T1000 (cell line): ENCODE results near the gene GLT6D1.

Experiments used
- DNase-seq: peaks from one replicate; lab custom pipeline; 2025; ENCODE audit warnings: mixed read lengths; lab: John Stamatoyannopoulos, UW

Gene GLT6D1

GRCh38 chr9:135622415-135623020, 16.8 kb downstream of the GLT6D1 start:
- DNase-seq, result no peak

- no peak for DNase-seq
These were observed 18.8 kb downstream of the GLT6D1 start for GRCh38 chr9:135620558-135620957.

- no peak for DNase-seq
These were observed 19.8 kb downstream of the GLT6D1 start for GRCh38 chr9:135619599-135619886.

GRCh38 chr9:135618866-135619598, 20.3 kb downstream of the GLT6D1 start:
- DNase-seq, result no peak

- no peak for DNase-seq
These were observed 21.3 kb downstream of the GLT6D1 start for GRCh38 chr9:135617991-135618411.

DNA sequence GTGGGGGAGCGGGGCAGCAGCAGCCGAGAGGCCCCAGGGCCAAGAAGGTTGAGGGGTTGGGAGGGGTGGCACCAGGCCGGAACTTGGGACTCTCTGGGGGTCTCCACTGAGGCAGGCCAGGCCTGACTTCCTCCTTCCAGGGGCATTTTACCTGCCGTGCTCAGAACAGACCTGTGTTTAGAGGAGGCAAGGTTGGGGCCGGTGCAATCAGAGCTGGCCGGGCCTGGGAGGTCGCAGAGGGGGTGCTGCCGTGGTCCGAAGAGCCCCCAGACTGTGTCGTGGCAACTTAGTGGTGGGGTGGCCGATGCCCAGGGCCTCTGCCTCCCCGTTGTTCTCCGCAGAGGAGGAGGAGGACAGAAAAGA, 21.8 kb downstream of the GLT6D1 start:
- DNase-seq, result no peak

- DNase-seq, result no peak
These were observed 22.5 kb downstream of the GLT6D1 start for GRCh38 chr9:135616619-135617537.

- no peak for DNase-seq
These were observed 23.4 kb downstream of the GLT6D1 start for GRCh38 chr9:135615666-135616618.

DNA sequence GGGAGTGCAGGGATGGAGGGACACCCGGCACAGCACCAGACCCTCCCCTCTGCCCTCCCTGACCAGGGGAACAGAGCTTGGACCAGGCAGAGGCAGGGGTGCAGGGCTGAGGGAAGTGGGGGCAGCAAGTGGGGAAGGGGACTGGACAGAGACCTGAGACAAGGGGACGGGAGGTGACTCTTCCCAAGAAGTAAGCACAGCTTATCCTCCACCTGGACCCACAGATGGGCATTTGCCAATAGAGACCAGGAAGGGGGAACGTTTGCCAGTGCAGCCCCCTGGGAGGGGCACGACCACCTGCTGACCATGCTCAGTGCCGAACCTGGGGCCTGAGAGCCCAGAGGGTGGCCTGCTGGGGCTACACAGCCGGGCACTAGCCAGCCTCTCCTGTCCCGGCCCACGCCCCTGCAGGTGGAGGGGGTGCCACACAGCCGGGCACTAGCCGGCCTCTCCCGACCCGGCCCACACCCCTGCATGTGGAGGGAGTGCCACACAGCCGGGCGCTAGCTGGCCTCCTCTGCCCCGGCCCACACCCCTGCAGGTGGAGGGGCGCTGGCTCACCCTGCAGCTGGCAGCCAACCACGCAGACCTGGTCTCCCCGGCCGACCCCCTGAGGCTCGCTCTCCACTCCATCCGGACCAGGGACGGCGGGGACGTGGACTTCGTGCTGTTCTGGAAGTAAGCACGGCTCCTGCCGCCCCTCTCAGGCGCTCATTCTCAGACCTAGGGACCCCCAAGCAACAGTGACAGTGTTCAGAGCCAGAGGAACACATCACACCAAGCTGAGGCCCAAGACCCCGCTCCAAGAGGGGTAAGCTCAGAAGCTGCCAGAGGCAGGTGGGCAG, 24.3 kb downstream of the GLT6D1 start:
- no peak for DNase-seq

DNA sequence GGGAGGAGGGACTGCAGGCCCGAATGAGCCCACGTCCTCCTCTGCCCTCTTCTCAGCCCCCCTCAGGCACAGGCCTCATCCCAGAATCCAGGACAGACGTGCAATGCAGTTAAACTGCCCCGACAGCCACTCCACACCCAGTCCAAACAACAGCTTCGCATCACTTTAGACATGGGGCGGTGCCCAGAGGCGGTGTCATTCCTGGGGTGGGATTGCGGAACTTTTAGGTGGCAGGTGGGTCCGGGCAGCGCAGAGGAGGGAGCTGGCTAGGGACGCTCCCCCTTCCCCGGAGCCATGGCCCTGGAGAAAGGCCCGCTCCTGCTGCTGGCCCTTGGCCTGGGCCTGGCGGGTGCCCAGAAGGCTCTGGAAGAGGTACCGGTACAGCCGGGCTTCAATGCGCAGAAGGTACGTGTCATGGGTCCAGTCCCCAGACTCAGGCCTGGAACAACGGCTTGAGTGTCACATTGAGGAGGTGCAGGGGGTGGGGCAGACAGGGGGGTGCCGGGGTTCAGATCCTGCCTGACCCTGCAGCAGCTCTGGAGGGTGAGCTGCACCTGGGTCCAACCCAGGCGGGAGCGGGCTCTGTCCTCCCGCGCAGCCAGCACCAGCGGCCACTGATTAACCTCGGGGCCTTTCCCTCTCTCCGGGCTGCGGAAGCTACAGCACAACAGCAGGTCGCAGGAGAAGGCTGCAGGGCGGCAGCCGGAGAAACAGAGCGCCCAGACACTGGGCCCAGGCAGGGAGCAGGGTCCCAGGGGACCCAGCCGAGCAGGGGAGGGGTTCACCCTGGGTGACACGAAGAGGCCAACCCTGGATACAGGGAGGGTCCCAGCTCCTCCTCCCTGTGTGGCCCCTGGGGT, 25.2 kb downstream of the GLT6D1 start:
- DNase-seq, result no peak

- DNase-seq, result no peak
These were observed 26.1 kb downstream of the GLT6D1 start for GRCh38 chr9:135612981-135613910.

- DNase-seq, result no peak
These were observed 26.9 kb downstream of the GLT6D1 start for GRCh38 chr9:135612437-135612836.

GRCh38 chr9:135611875-135612209, 27.5 kb downstream of the GLT6D1 start:
- no peak for DNase-seq

DNA sequence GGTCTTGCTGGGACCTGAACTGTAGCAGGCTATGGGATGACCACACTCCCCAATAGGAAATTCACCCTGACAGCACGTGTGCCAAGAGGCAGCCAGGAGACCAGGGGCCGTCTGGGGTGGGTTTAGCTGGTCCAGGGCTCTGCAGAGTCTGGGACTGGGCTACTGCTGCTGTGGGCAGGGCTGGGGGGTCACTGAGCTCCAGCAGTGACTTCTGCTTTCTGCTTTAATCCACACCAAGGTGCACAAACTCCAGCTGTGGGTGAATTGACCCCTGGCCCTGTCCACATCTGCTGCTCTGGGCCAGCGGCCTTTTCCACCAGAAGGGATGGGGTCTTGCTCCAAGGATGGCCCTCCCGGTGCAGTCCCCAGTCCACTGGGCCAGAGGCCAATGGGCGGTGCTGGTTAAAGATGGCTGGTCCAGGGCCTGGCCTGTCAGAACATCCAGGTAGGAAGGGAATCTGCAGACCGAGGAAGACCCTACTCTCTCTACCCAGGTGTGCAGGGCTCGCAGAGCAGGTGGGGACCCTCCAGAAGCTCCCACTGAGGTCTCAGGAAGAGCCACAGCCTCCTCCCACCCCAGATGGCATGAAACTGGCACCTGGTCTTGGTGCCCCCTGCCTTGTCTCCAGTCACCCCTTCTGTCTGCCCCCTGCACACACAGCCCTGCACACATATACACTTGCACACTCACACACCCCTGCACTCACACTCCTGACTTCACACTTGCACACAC, 28.0 kb downstream of the GLT6D1 start:
- no peak for DNase-seq

- DNase-seq, result no peak
These were observed 28.8 kb downstream of the GLT6D1 start for GRCh38 chr9:135610290-135611141.

DNA sequence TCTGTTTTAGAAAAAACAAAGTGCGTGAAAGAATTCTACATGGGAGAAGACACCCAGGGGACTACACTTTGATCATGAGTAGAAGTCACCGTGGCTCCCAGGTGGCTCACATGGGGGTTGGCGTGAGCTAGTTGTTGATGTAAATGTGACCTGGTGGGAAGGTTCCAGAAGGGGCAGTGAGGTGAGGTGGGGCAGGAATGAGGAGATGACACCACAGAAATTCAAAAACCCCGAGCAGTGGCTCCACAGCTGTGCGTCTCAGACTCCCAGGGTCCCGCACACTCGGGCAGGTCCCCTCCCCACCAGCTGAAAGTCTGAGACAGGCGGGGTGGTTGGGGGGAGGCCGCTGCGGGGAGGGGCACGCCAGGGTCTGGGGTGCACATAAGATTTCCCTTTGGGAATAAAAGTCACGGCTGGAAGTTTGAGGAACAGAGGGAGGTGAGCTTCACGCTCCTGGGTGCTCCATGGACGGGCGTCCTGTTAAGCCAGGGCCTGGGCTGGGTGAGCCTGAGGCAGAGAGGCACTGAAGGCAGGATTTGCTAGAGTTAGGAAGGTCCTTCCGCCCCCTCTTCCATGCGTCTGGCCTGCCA, 29.9 kb downstream of the GLT6D1 start:
- DNase-seq, result no peak

GRCh38 chr9:135608999-135609317, 30.4 kb downstream of the GLT6D1 start:
- no peak for DNase-seq
